ENCODE measurements around the gene IFNW1. TPM values are rescaled to one million over a fixed set of nuclear protein-coding genes. Genes with fewer than 3 reads are reported as not detected.
"Not testable (repeated sequence)": the region's sequence is repeated elsewhere in the genome, so short reads cannot be mapped to it uniquely, and the experiment has no call there.

Gene IFNW1
- total RNA-seq: not detected

- ATAC-seq: no peak
- peaks cover 18% of the 10 kb centered on the region in 2 donors for H3K4me1 Mint-ChIP-seq (ENCODE audit: low read depth in 2 of 2)
- H3K27me3 Mint-ChIP-seq: peaks cover 0 to 3% of the 10 kb centered on the region in 2 donors
- no peaks in the 10 kb centered on the region for H3K9me3 Mint-ChIP-seq
- H3K27ac Mint-ChIP-seq: no peak within 1 kb of the TSS
- no peaks in the 10 kb centered on the region for H3K36me3 Mint-ChIP-seq
- no peak for DNase-seq (ENCODE audit: low spot score)
- no peak within 1 kb of the TSS for H3K4me3 Mint-ChIP-seq
These were observed at the start of gene IFNW1 for GRCh38 chr9:21141427-21141882. Gene IFNW1 (minus strand): TSS chr9:21141832. CDS start chr9:21141570, 262 bp downstream.

GRCh38 chr9:21187487-21187886, 45.9 kb upstream of the IFNW1 start, which contains the start of gene IFNA4:
Gene IFNA4 (minus strand): TSS chr9:21187587. CDS start chr9:21187531, 56 bp downstream.
- H3K9me3 Mint-ChIP-seq; DNase-seq (ENCODE audit: low spot score); H3K4me1 Mint-ChIP-seq (ENCODE audit: low read depth in 2 of 2); H3K27ac Mint-ChIP-seq; ATAC-seq; H3K4me3 Mint-ChIP-seq; H3K36me3 Mint-ChIP-seq; H3K27me3 Mint-ChIP-seq: not testable (repeated sequence)

- H3K4me3 Mint-ChIP-seq; DNase-seq (ENCODE audit: low spot score): not testable (repeated sequence)
These were observed 41.4 kb upstream of the IFNW1 start for GRCh38 chr9:21182810-21183736.

GRCh38 chr9:21174671-21175070, 33.0 kb upstream of the IFNW1 start:
- H3K4me3 Mint-ChIP-seq: no peak overlapping the region
- H3K36me3 Mint-ChIP-seq: no peaks in the 10 kb centered on the region
- DNase-seq (ENCODE audit: low spot score) (no peak), ATAC-seq (no peak)
- peaks cover 6 to 7% of the 10 kb centered on the region in 2 donors for H3K27me3 Mint-ChIP-seq
- H3K9me3 Mint-ChIP-seq: no peaks in the 10 kb centered on the region
- H3K4me1 Mint-ChIP-seq (ENCODE audit: low read depth in 2 of 2): no peaks in the 10 kb centered on the region
- no peak overlapping the region for H3K27ac Mint-ChIP-seq

More at GRCh38 chr9:21182810-21183736, 41.4 kb upstream of the IFNW1 start:
- not testable (repeated sequence) for H3K27ac Mint-ChIP-seq; H3K36me3 Mint-ChIP-seq; H3K9me3 Mint-ChIP-seq; H3K27me3 Mint-ChIP-seq; H3K4me1 Mint-ChIP-seq (ENCODE audit: low read depth in 2 of 2)
- ATAC-seq: peak in 1 of 2 donors; percentile 71

GRCh38 chr9:21172156-21172555, 30.5 kb upstream of the IFNW1 start:
- ATAC-seq: no peak
- Mint-ChIP-seq H3K27me3 (peaks cover 3% of the 10 kb centered on the region in 2 donors), H3K27ac (no peak overlapping the region), H3K4me3 (no peak overlapping the region), H3K9me3 (no peaks in the 10 kb centered on the region), H3K4me1 (ENCODE audit: low read depth in 2 of 2) (no peaks in the 10 kb centered on the region), H3K36me3 (no peaks in the 10 kb centered on the region)
- DNase-seq (ENCODE audit: low spot score): no peak

GRCh38 chr9:21171351-21171750, 29.7 kb upstream of the IFNW1 start:
- Mint-ChIP-seq H3K27me3 (no peaks in the 10 kb centered on the region), H3K4me1 (ENCODE audit: low read depth in 2 of 2) (no peaks in the 10 kb centered on the region), H3K36me3 (no peaks in the 10 kb centered on the region), H3K27ac (no peak overlapping the region), H3K9me3 (no peaks in the 10 kb centered on the region), H3K4me3 (no peak overlapping the region)
- DNase-seq (ENCODE audit: low spot score) (no peak), ATAC-seq (no peak)

- peaks cover 8 to 18% of the 10 kb centered on the region in 2 donors for H3K4me1 Mint-ChIP-seq (ENCODE audit: low read depth in 2 of 2)
- H3K9me3 Mint-ChIP-seq; H3K4me3 Mint-ChIP-seq; H3K27me3 Mint-ChIP-seq; H3K36me3 Mint-ChIP-seq; H3K27ac Mint-ChIP-seq; DNase-seq (ENCODE audit: low spot score); ATAC-seq: not testable (repeated sequence)
These were observed 24.9 kb upstream of the IFNW1 start, which contains the start of gene IFNA21 for GRCh38 chr9:21166560-21166959. Gene IFNA21 (minus strand): TSS chr9:21166660. CDS start chr9:21166612, 48 bp downstream.

GRCh38 chr9:21165516-21165915, 23.9 kb upstream of the IFNW1 start:
- Mint-ChIP-seq H3K36me3 (peaks cover 6% of the 10 kb centered on the region), H3K9me3 (no peaks in the 10 kb centered on the region)

GRCh38 chr9:21160178-21160577, 18.5 kb upstream of the IFNW1 start:
- Mint-ChIP-seq H3K4me1 (ENCODE audit: low read depth in 2 of 2) (peaks cover 26 to 42% of the 10 kb centered on the region in 2 donors), H3K27ac (peak overlapping the region in 1 of 2 donors; percentile 8), H3K9me3 (no peaks in the 10 kb centered on the region), H3K4me3 (peak overlapping the region; percentile 67), H3K27me3 (no peaks in the 10 kb centered on the region), H3K36me3 (peaks cover 12% of the 10 kb centered on the region)
- peak; percentile 87 for ATAC-seq
- DNase-seq (ENCODE audit: low spot score): peak; percentile 67

More at GRCh38 chr9:21165516-21165915, 23.9 kb upstream of the IFNW1 start:
- no peak overlapping the region for H3K27ac Mint-ChIP-seq
- H3K4me3 Mint-ChIP-seq: no peak overlapping the region
- no peaks in the 10 kb centered on the region for H3K27me3 Mint-ChIP-seq
- DNase-seq (ENCODE audit: low spot score): no peak
- H3K4me1 Mint-ChIP-seq (ENCODE audit: low read depth in 2 of 2): peaks cover 16 to 28% of the 10 kb centered on the region in 2 donors
- no peak for ATAC-seq

GRCh38 chr9:21155501-21155900, 13.9 kb upstream of the IFNW1 start:
- ATAC-seq (no peak), DNase-seq (ENCODE audit: low spot score) (no peak)
- H3K4me1 Mint-ChIP-seq (ENCODE audit: low read depth in 2 of 2): peaks cover 15 to 20% of the 10 kb centered on the region in 2 donors
- H3K27me3 Mint-ChIP-seq: no peaks in the 10 kb centered on the region
- H3K9me3 Mint-ChIP-seq: no peaks in the 10 kb centered on the region
- H3K27ac Mint-ChIP-seq: no peak overlapping the region
- H3K36me3 Mint-ChIP-seq: peaks cover 6% of the 10 kb centered on the region
- no peak overlapping the region for H3K4me3 Mint-ChIP-seq

- no peaks in the 10 kb centered on the region for H3K9me3 Mint-ChIP-seq
- no peak overlapping the region for H3K4me3 Mint-ChIP-seq
- ATAC-seq (peak; percentile 76 to 79), DNase-seq (ENCODE audit: low spot score) (no peak)
- H3K27ac Mint-ChIP-seq: peak overlapping the region in 1 of 2 donors; percentile 3
- peaks cover 0 to 6% of the 10 kb centered on the region in 2 donors for H3K27me3 Mint-ChIP-seq
- H3K36me3 Mint-ChIP-seq: peaks cover 6% of the 10 kb centered on the region
- H3K4me1 Mint-ChIP-seq (ENCODE audit: low read depth in 2 of 2): peaks cover 7 to 11% of the 10 kb centered on the region in 2 donors
These were observed 12.5 kb upstream of the IFNW1 start for GRCh38 chr9:21154018-21154608.

GRCh38 chr9:21153336-21154017, 11.8 kb upstream of the IFNW1 start:
- Mint-ChIP-seq H3K36me3 (peaks cover 9% of the 10 kb centered on the region), H3K27me3 (peaks cover 0 to 8% of the 10 kb centered on the region in 2 donors), H3K9me3 (no peaks in the 10 kb centered on the region), H3K4me3 (no peak overlapping the region), H3K27ac (no peak overlapping the region), H3K4me1 (ENCODE audit: low read depth in 2 of 2) (peaks cover 5 to 7% of the 10 kb centered on the region in 2 donors)
- ATAC-seq (no peak), DNase-seq (ENCODE audit: low spot score) (no peak)

GRCh38 chr9:21144603-21145002, 3.0 kb upstream of the IFNW1 start:
- Mint-ChIP-seq H3K9me3 (peaks cover 7% of the 10 kb centered on the region), H3K27me3 (peaks cover 0 to 5% of the 10 kb centered on the region in 2 donors), H3K27ac (peak overlapping the region; percentile 17 to 75), H3K36me3 (peaks cover 19% of the 10 kb centered on the region), H3K4me3 (peak overlapping the region; percentile 59), H3K4me1 (ENCODE audit: low read depth in 2 of 2) (peaks cover 18% of the 10 kb centered on the region in 2 donors)
- ATAC-seq (no peak), DNase-seq (ENCODE audit: low spot score) (no peak)

Measured in natural killer cell treated with Interleukin-12 subunit alpha and Interleukin-12 subunit beta and Interleukin-15 and Interleukin-18, amount 100 ng/mL, for 72 hours (primary cell).